NCI-H1694 (cell line): ENCODE data around the gene PXDN.

Experiments used
- DNase-seq: peaks from one replicate; lab custom pipeline; 2025; lab: John Stamatoyannopoulos, UW

Gene PXDN

DNA sequence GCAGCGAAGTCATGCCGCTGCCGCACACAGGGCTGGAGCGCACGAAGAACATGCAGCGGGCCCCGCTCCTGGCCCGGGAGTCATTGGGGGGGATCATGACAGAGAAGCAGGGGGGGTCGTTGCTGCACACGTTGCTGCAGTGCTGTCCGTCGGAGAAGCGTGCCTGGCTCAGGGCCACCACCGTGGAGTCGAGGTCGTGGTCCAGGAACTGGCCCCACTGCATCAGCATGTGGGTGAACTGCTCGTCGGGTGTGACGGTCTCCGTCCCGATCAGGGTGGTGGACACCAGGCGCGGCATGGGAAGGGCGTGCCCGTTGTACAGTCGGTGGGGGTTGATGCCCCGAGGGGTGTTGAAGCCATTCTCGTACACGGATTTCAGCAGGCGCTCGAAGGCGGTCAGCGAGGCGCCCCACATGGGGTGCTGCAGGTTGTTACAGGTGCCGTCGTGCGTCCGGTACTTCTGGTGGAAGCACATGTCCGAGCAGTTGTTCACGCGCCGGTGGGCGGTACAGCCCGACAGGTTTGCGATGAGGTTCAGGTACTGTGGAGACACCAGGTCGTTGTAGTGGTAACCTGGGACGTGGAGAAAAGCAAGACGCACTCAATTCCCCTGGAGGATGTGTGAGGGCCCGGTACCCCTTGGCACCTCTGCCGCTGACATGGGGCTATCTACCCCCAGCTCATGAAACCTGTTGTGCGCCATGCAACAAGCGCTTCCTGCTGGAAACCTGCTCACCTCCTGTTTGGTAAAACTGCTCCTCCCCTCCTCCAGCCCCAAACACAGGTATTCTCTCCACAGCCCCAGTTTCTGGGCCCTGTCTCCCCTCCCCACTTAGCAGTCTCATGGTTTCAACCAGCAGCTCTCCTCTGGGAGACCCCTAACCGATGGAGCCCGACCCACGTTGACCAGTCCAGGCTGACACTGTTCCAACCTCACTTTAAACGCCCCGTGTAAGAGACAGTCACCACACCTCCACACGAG lies 94.9 kb downstream of the PXDN start:
- no peak for DNase-seq

DNA sequence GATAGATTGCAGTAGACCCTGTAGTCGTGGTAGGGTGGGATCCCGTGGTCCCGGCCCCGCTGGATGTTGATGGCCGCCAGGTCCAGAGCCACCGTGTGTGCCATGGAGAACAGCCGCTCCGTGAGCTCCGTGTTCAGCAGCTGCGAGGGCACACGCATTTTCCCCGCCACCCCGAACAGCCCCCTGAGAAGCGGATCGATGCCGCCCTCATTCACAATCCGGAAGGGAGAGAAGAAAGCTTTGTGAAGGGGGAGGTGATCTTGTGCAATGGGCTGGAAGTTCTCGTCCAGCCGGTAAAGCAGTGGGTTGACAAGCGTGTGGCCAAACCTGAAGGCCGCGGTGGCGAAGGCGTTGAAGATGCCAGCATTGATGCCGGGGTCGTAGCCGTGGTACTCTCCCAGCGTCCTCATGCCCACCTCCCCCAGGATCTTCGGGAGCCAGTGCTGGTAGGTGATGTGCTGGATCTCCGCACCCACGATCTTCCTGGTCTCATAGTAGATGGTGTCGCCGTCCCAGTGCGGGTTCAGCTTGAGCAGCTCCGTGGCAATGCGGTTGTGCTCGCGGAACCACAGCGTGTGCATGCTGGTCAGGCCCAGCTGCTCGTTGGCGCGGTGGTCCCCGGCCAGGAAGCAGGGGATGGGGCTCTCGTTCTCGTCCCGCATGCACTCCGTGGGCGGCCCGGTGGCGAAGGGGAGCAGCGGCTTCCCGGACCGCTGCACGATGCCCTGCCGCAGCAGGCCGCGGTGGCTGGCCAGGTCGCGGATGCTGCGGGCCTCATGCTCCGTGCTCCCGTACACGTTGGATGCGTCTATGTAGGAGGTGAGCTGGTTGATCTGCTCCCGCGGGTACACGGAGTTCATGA lies 95.8 kb downstream of the PXDN start:
- no peak for DNase-seq

GRCh38 chr2:1647417-1648240 lies 96.7 kb downstream of the PXDN start:
- DNase-seq = no peak

DNA sequence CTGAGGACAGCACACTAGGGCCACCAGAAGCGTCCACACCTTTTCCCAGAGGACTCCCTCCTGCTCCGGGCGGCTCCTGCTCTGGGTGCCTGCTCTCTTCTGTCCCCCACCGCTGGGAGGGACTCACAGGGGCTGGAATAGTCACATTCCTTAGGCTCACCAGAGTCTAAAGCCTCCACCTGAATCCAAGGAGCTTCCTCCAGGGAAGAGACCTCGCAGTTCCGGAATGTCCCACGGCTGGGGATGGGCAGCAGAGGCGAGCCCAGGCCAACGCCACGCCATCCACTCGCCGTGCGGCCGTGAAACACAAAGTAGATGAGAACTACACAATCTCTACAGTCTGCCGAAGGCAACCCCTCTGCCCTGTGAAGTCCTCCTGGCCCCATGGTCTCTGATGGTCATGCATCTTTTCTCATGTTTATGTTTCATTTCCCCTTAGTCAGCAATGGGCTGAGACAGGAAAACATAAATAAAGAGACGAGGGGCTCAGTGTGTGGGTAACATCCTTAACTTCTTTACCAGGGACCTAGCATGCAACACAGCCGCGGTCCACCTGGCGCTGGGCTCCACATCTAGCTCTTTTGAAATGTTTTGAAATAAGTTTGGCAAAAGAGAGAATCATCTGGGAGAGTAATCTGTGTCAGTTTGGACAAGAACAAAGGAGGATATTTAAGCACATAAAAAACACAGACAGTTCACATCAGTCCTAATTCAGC lies 98.4 kb downstream of the PXDN start:
- DNase-seq = no peak

- DNase-seq = no peak
These were observed 99.9 kb downstream of the PXDN start for GRCh38 chr2:1644427-1644826.

GRCh38 chr2:1642993-1643619 lies 101.2 kb downstream of the PXDN start:
- DNase-seq = no peak

- no peak for DNase-seq
These were observed 102.1 kb downstream of the PXDN start for GRCh38 chr2:1642066-1642861.

DNA sequence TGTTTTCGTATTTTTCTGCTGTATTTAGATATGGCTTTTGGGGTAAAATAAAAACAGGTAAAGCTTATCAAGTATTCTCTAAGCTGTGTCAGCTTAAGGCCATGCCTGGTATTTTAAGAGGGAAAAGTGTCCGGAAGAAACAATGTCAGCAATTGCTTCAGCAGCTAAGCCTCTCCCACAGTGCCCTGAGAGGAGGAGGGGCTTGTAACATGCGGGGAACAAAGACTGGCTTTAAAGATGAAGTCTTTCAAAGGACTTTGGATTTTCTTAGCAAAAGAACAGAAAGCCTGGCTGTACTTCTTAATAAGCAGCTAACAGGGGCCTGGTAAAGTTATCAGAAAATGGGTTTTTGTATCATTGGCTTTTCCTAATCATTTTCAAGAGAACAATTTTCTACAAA lies 102.8 kb downstream of the PXDN start:
- DNase-seq = no peak

DNA sequence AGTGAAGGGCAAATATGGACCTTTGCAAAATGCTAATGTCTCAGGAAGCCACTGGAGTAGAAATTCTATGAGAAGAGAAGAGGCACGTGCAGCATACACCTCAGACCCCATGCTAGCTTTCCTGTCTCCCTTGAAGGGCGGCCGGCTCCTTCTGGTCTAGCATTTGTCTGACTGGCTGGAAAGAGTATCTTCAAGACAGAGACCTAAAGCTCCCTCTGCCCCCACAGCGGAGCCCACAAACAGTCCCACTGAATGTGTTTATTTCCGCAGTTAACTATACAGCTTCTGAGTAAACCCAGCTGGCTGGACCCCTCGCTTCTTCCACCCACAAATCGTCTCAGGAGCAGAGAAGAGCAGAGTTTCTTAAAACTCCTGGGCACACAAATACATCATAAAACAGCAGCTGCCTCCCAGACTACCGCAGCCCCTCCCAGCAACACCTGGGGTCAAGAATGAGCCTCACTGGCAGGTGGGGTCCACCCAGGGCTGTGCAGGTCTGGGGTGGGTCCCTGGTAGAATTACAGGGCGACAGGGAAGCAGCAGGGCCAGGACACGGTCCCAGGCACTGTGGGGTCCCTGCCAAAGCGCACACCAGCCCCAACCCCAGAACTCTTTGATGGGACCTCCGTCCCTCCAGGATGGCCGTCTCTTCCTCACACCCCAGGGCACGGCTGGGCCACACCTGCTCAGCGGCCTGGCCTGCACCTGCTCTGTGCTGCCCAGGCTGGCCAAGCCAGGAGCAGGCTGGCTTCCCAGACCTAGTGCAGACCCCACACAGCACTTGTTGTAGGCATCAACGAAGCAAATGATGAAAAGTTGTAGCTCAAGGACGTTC lies 103.8 kb downstream of the PXDN start:
- DNase-seq = no peak

DNA sequence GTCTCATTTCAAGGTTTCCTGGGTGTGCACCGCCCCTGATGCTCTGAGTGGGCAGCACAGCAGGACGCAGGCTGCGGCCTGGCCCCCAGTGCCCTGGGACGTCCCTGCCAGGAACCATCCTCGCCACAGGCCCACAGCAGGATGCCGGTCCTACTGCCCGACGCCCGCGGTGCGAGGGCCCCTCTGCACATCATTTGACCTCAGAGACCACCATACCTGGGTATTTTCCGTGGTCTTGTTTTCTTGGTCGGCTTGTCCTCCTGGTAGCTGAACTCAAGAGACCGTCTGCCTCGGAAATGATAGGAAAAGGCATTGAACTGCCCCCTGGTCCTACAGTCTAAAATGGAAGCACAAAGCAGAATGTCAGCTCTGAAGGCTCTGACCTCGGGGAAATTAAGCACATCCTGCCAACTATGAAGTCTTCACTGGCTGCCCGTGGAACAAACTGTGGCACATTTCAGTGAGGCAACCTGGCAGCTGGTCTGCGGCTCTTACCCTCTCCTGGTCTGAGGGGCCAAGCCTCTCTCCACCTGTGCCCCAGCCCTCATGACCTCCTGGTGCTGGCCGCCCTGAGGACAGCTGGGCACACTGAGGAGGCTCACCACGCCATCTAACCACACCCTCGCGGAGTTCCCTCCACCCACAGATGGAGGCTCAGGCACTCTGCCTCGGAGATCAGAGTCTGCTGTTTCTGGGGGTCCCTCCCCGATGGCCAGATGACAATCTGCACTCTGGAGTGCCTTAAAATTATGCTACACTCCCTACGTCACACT lies 105.0 kb downstream of the PXDN start:
- DNase-seq = no peak

- no peak for DNase-seq
These were observed 105.9 kb downstream of the PXDN start for GRCh38 chr2:1638281-1638860.

DNA sequence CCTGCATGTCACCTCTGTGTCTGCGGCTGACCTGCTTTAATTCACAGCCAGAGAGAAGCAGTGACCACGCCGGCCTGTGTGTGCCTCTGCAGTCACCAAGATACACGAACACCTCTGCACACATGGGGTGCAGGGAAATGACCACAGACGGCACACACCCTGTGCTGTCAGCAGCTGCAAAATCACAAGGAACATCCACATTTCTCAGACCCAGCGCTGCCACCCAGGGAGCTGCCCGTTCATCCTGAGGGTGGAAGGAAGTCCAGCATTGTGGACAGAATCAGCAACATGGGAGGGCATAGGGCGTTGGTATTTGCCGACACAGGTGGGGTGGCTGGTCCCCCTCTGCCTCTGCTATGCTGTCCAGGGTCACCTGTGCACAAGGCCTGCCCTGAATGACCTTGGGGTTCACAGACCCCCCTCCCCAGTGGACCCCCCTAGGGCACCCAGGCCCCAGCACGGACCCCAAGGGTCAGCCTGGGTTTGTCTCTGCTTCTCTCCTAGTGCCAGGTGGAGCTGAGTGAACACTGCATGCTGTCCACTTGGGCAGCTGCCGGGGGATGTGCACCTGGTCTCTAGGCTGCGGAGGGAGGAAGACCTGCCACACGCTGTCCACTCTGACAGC lies 107.4 kb downstream of the PXDN start:
- no peak for DNase-seq

DNA sequence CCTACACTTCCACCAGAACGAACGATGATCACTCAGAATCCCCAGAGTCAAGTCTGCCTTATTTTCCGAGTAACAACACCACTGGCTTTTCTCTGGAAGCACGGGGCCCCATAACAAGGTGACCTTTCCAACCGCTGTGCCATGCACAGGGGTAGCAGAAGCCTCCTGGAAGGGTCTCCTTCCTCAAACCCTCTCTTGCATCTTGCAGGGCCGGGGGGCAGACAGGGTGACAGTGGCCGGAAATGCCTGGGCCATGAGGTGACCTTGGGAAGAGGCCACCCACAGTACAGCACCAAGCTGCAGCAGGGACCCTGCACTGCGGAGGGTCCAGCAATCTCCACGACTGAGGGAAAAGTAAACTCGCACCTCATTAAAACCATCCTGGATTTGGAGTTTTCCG lies 108.5 kb downstream of the PXDN start:
- DNase-seq = no peak

- no peak for DNase-seq
These were observed 109.5 kb downstream of the PXDN start for GRCh38 chr2:1634681-1635341.

GRCh38 chr2:1633936-1634587 lies 110.3 kb downstream of the PXDN start:
- DNase-seq = no peak

- no peak for DNase-seq
These were observed 111.1 kb downstream of the PXDN start for GRCh38 chr2:1633092-1633671.
